ENCODE measurements around the gene DSCAM.

- TF ChIP-seq, protein P1, sequence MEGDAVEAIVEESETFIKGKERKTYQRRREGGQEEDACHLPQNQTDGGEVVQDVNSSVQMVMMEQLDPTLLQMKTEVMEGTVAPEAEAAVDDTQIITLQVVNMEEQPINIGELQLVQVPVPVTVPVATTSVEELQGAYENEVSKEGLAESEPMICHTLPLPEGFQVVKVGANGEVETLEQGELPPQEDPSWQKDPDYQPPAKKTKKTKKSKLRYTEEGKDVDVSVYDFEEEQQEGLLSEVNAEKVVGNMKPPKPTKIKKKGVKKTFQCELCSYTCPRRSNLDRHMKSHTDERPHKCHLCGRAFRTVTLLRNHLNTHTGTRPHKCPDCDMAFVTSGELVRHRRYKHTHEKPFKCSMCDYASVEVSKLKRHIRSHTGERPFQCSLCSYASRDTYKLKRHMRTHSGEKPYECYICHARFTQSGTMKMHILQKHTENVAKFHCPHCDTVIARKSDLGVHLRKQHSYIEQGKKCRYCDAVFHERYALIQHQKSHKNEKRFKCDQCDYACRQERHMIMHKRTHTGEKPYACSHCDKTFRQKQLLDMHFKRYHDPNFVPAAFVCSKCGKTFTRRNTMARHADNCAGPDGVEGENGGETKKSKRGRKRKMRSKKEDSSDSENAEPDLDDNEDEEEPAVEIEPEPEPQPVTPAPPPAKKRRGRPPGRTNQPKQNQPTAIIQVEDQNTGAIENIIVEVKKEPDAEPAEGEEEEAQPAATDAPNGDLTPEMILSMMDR (IDR thresholded peaks at IDR 0.05): no peak
- TF ChIP-seq POLR2A (IDR thresholded peaks at IDR 0.05): no peak
Observed at GRCh38 chr21:40383951-40384350, 463.0 kb downstream of the DSCAM start.
